ENCODE measurements around the gene MED15.
A peak's percentile ranks its signal among the peaks of the same experiment; 100 is the strongest.
"Not testable (repeated sequence)": the region's sequence is repeated elsewhere in the genome, so short reads cannot be mapped to it uniquely, and the experiment has no call there.

The MED15 gene, protein sequence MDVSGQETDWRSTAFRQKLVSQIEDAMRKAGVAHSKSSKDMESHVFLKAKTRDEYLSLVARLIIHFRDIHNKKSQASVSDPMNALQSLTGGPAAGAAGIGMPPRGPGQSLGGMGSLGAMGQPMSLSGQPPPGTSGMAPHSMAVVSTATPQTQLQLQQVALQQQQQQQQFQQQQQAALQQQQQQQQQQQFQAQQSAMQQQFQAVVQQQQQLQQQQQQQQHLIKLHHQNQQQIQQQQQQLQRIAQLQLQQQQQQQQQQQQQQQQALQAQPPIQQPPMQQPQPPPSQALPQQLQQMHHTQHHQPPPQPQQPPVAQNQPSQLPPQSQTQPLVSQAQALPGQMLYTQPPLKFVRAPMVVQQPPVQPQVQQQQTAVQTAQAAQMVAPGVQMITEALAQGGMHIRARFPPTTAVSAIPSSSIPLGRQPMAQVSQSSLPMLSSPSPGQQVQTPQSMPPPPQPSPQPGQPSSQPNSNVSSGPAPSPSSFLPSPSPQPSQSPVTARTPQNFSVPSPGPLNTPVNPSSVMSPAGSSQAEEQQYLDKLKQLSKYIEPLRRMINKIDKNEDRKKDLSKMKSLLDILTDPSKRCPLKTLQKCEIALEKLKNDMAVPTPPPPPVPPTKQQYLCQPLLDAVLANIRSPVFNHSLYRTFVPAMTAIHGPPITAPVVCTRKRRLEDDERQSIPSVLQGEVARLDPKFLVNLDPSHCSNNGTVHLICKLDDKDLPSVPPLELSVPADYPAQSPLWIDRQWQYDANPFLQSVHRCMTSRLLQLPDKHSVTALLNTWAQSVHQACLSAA

DNA sequence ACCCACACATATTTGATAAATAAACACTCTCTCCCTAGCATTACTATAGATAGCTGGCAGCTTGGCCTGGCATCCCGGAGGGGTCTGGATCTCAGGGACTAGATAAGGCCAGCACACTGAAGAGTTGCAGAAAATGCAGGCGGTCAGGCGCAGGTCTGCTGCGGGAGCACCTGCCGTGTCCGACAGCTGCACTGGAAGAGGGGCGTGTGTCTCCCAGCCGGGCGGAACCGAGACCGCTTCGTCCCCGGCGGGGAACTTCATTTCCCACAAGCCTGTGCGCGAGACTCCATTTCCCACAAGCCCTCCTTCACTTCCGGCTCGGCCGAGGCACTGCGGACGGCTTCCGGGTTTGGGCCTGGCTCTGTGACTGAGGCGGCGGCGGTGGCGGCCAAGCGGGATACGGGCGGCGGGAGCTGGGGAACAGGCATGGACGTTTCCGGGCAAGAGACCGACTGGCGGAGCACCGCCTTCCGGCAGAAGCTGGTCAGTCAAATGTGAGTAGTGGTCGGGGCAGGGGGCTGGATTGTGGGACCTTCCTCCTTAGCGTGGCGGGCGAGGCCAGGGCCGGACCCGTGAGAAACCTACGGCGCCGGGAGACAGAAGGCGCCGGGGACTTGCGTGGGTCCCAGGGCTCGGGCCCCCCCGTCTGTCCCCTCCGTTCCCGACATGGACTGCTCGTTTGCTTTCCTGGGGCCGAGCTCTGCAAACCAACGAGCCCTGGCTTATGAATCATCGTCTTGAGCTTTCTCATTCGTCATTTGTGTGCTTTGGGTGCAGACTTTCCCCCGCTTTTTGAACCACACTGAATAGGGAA lies at the start of gene MED15:
MED15 (plus strand) TSS at position 358 of the 814 bp plus-strand sequence; CDS start at position 427, 69 bp downstream.
- Histone ChIP-seq H3K9ac (ENCODE audit: low read depth, low read length) (peak within 1 kb of the TSS; percentile 88), H3K36me3 (ENCODE audit: insufficient read depth, low read length) (no peaks in the 10 kb centered on the region), H3K4me1 (ENCODE audit: insufficient read depth, low read length) (peaks cover 33% of the 10 kb centered on the region), H3K9me3 (ENCODE audit: control insufficient read depth, insufficient read depth, low read length) (no peaks in the 10 kb centered on the region)

DNA sequence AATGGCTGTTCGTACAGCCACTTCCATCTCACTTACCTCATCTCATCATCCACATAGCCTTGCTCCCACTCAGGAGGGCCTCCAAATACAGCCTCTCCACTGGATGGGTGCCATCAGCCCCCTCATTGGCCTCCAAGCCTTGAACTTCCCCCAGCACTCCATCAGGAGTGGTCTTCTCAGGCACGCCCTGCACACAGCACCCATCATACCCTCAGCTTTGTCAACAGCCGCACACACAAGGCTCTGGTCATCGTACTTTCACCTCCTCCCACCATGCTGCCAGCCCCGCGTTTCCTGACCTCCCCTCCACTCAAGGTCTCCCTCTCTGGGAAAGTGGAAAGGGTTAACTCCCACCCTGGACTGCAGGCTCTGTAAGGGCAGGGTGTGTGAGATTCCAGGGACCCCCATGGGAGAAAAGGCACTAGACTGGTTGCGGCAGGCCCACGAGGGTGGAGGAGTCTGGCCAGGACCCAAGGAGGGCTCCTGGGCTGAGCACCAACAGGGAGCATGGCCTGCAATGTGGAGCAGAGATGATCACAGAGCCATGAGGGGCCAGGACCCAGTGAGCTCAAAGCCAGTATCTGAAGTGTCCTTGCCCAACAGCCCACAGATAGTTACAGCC lies 48.8 kb upstream of the MED15 start:
- H3K9me3 ChIP-seq (ENCODE audit: control insufficient read depth, insufficient read depth, low read length) = no peaks in the 10 kb centered on the region
- H3K36me3 ChIP-seq (ENCODE audit: insufficient read depth, low read length) = no peaks in the 10 kb centered on the region
- H3K4me1 ChIP-seq (ENCODE audit: insufficient read depth, low read length) = no peaks in the 10 kb centered on the region
- no peak overlapping the region for H3K9ac ChIP-seq (ENCODE audit: low read depth, low read length)

DNA sequence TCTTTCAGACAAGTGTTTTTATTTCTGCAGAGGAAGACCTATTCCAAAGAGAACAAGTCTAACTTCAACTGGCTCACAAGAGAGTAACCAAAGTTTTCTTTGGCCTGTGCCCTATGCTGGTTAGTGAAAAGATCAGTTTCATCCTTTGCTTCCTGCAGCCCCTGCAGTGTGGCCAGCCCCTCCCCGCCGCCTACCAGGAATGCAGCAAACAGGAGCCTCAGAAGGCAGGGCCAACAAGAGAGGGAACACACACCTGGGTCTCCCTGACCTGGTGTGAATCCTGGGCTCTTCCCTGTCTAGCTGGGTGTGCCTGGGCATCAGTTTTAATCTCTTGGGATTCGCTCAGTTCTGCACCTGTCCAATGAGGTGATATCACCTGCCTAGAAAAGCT lies 48.3 kb upstream of the MED15 start:
- Histone ChIP-seq H3K9me3 (ENCODE audit: control insufficient read depth, insufficient read depth, low read length) (no peaks in the 10 kb centered on the region), H3K36me3 (ENCODE audit: insufficient read depth, low read length) (no peaks in the 10 kb centered on the region), H3K4me1 (ENCODE audit: insufficient read depth, low read length) (no peaks in the 10 kb centered on the region), H3K9ac (ENCODE audit: low read depth, low read length) (no peak overlapping the region)

DNA sequence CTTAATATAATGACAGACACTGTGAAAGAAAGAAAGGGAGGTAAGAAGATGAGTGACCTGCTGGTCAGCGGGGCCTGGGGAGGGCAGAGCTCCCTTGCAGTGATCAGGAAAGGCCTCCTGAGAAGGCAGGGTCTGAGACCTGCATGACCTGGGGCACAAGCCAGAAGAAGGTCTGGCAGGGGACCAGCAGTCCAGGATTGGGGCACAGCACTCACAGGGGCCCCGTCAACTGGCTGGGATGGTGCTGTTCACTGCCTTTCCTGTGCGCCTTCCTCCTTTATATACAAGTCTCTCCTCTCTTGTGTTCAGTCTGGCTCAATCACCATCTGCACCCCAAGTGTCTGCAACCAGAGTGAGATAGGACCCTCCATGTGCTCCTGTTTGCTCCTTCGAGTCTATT lies 47.5 kb upstream of the MED15 start:
- no peaks in the 10 kb centered on the region for H3K4me1 ChIP-seq (ENCODE audit: insufficient read depth, low read length)
- no peaks in the 10 kb centered on the region for H3K36me3 ChIP-seq (ENCODE audit: insufficient read depth, low read length)
- no peaks in the 10 kb centered on the region for H3K9me3 ChIP-seq (ENCODE audit: control insufficient read depth, insufficient read depth, low read length)
- H3K9ac ChIP-seq (ENCODE audit: low read depth, low read length) = no peak overlapping the region

DNA sequence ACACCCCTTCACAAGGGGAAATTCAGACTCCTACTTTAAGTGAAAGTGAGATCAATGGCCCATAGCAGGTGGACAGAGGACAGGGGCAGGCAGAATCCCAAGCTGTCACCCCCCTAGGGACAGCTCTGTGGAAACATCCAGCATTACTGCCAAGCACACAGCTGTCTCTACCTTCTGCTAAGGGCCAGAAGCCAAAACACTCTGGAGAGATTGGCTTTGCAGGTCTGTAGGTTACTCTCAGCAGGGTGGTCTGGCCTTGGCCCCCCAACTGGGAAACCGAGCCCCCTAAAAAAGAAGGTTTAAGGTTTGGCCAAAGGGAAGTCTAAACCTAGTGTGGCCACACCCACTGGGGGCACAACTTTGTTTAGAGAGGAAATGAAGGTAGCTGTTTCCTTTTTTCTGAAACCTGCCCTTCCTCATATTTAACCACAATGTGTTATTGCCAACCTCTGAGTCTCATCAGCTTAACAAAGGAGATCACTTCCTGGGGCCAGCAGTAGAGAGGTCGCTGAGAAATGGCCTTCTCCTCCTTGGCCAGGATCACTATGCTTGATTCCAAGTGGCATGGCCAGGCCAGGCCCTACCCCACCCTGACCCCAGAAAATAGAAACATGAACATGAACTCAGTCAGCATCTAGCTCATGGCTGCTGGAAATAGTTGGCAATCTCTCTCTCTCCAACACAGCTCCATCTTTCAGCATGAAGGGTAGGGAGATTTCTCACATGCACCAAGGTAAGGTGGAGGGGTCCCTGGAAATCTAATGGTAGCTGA lies 43.9 kb upstream of the MED15 start:
- Histone ChIP-seq H3K9me3 (ENCODE audit: control insufficient read depth, insufficient read depth, low read length) (no peaks in the 10 kb centered on the region), H3K9ac (ENCODE audit: low read depth, low read length) (no peak overlapping the region), H3K4me1 (ENCODE audit: insufficient read depth, low read length) (no peaks in the 10 kb centered on the region), H3K36me3 (ENCODE audit: insufficient read depth, low read length) (peaks cover 6% of the 10 kb centered on the region; the same call in 1 of the 2 replicates)

DNA sequence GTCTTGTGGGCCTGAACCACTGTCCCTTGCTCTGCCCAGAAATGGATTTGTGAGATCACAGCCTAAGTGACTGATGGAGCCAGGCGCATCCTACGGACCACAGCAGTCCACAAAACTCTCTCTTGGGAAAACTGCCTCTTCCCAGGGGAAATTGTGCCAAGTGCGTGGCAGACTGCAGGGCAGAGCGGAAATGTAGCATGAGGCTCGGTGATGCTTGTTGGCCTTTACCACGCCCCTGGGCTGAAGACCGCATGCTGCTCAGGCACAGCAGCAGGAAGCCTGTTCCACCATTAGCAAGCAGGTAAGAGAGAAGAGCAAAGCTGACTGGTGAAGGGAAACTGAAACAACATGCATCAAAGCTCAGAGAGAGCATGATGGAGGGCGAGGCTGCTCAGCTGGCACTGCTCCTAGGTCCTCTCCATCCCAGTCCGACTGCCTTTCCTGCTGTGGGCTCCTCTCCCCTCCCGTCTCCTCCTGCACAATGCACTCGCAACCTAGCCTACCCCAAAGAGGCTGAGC lies 43.3 kb upstream of the MED15 start:
- H3K36me3 ChIP-seq (ENCODE audit: insufficient read depth, low read length) = peaks cover 6% of the 10 kb centered on the region; the same call in 1 of the 2 replicates
- no peaks in the 10 kb centered on the region for H3K4me1 ChIP-seq (ENCODE audit: insufficient read depth, low read length)
- no peak overlapping the region for H3K9ac ChIP-seq (ENCODE audit: low read depth, low read length)

DNA sequence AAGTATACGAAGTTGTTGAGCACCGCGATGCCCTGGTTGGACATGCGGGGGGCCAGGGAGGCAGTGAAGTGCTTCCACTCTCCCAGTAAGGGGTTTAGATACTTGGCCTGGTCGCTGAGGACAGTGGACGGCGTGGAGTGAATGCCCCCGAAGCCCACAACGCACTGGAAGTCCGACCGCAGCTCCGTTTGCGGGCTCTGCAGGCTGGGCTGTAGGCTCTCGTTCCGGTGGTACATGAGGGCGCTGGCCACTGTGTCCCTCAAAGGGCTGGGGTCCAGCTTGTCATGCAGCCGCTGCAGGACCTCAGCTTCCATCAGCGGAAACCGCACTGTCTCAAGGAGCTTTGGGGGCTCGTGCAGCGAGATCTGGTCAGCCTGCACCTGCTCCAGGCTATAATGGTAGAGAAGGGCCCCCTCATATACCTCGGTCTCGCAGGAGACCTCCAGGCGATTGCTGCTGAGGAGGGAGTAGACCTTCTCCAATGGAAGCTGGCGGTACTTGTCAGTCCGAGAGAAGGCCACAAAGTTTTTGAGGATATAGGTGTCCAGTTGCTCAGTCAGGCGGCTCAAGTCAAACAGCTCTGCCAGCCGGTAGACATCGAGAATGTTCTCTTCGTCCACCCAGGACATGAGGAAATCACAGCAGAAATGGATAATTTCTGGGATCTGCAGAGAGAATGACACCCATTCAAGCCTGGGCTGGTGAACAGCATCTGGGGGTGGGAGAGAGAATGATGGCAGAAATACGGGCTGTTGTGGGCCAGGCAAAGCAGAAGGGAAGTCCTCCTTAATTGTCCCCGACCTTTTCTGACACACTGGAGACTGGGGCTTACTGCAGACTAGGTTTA lies 42.3 kb upstream of the MED15 start:
- no peak overlapping the region for H3K9ac ChIP-seq (ENCODE audit: low read depth, low read length)
- no peaks in the 10 kb centered on the region for H3K4me1 ChIP-seq (ENCODE audit: insufficient read depth, low read length)
- H3K36me3 ChIP-seq (ENCODE audit: insufficient read depth, low read length) = peaks cover 6% of the 10 kb centered on the region; the same call in 1 of the 2 replicates
- no peaks in the 10 kb centered on the region for H3K9me3 ChIP-seq (ENCODE audit: control insufficient read depth, insufficient read depth, low read length)

More for the DNA sequence above, 43.3 kb upstream of the MED15 start:
- H3K9me3 ChIP-seq (ENCODE audit: control insufficient read depth, insufficient read depth, low read length) = no peaks in the 10 kb centered on the region

DNA sequence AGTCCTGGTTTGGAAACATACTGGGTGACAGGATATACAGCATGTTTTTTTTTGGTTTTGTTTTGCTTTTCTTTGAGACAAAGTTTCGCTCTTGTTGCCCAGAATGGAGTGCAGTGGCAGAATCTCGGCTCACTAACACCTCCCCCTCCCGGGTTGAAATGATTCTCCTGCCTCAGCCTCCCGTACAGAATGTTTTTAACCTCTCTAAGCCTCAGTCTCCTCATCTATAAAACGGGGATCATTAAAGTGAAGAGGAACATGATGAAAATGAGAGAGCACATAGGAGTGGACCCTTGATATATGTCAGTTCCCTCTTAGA lies 41.7 kb upstream of the MED15 start:
- Histone ChIP-seq H3K9ac (ENCODE audit: low read depth, low read length) (no peak overlapping the region), H3K9me3 (ENCODE audit: control insufficient read depth, insufficient read depth, low read length) (no peaks in the 10 kb centered on the region), H3K4me1 (ENCODE audit: insufficient read depth, low read length) (no peaks in the 10 kb centered on the region), H3K36me3 (ENCODE audit: insufficient read depth, low read length) (peaks cover 6% of the 10 kb centered on the region; the same call in 1 of the 2 replicates)

DNA sequence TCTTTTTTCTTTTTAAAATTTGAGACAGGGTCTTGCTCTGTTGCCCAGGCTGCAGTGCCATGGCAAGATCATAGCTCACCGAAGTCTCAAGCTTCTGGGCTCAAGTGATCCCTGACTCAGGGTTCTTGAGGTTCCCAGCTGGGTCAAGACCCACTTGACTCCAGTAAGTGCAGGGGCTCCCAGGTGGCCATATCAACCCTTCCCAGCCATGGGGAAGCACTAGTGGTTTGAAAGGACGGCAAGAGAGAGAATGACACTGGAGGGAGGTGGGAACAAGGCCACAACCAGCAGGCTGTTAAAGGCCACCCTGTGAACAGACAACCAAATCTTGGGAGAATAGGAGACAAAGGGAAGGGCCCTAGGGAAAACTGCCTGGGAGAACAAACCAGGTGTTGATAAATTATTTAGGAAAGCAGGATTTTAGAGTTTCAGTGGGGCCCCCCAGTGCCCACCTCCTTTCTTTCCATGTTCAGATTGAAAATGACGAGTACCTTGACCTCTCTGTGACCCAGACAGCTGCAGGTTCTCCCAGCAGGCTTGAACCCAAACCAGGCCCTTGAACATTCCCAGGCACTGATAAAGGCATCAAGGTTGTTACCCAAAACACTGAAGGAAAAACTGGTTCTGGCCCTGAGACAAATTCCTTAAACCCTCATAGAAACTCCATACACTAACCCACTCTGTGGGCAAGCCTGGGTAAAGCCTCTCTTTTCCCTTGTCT lies 40.6 kb upstream of the MED15 start:
- Histone ChIP-seq H3K4me1 (ENCODE audit: insufficient read depth, low read length) (no peaks in the 10 kb centered on the region), H3K9ac (ENCODE audit: low read depth, low read length) (no peak overlapping the region), H3K9me3 (ENCODE audit: control insufficient read depth, insufficient read depth, low read length) (no peaks in the 10 kb centered on the region), H3K36me3 (ENCODE audit: insufficient read depth, low read length) (peaks cover 6% of the 10 kb centered on the region; the same call in 1 of the 2 replicates)

DNA sequence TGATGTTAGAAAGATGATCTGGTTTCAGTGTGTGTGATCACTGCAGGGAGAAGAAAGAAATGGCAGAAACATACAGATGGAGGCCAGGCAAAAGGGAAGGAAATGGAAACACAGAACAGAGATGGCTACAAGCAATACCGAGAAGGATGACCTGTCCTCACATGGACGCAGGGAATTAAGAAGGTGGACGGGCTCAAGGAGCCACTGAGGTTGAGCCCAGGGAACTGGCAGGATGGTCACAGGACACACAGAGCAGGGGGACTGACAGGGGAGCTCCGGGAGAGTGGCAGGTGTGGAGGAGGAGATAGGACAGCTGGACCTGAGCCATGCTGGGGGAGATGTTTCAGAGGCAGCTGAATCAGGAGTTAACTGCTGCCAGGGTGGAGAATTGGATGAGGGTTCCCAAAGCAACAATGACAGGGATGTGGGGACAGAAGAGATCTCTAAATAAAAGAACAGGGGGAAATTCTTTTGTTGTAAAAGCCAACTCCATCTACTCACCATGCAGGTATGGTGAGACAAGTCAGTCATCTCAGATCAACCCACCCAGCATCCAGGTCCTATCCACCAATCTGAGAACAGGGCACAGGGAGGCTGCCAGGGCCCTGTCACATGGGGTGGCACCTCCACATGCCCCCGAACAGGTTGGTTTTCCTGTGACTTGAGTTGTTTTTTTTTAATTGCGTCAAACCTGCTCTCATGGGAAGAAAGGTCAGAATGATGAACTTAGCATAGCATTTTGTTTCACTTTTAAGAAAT lies 38.1 kb upstream of the MED15 start:
- Histone ChIP-seq H3K9me3 (ENCODE audit: control insufficient read depth, insufficient read depth, low read length) (no peaks in the 10 kb centered on the region), H3K9ac (ENCODE audit: low read depth, low read length) (no peak overlapping the region), H3K36me3 (ENCODE audit: insufficient read depth, low read length) (peaks cover 6% of the 10 kb centered on the region; the same call in 1 of the 2 replicates), H3K4me1 (ENCODE audit: insufficient read depth, low read length) (no peaks in the 10 kb centered on the region)

DNA sequence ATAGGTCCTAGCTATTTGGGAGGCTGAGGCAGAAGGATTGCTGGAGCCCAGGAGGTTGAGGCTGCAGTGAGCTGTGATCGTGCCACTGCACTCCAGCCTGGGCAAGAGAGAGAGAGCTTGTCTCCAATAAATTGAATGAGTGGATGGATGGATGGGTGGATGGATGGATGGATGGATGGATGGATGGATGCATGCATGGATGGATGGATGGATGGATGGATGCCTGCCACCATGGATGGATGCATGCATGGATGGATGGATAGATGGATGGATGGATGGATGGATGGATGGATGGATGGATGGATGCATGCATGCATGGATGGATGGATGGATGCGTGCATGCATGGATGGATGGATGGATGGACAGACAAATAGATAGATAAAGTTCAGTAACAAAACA lies 36.9 kb upstream of the MED15 start:
- not testable (repeated sequence) for H3K4me1 ChIP-seq (ENCODE audit: insufficient read depth, low read length); H3K9me3 ChIP-seq (ENCODE audit: control insufficient read depth, insufficient read depth, low read length); H3K9ac ChIP-seq (ENCODE audit: low read depth, low read length); H3K36me3 ChIP-seq (ENCODE audit: insufficient read depth, low read length)

Measured in ES-I3 (cell line).